GM19455 (cell line): ENCODE results near the gene HELT.
"Not testable (repeated sequence)": the region's sequence is repeated elsewhere in the genome, so short reads cannot be mapped to it uniquely, and the experiment has no call there.

ENCODE experiments used
- ATAC-seq: cut with Tn5 transposase; IDR thresholded peaks from one replicate; pipeline ENCODE4 v1.9.1; 2021; ENCODE audit not compliant: unreplicated experiment

HELT gene

GRCh38 chr4:185036019-185036418 is 17.7 kb downstream of the HELT start:
- no peak for ATAC-seq

GRCh38 chr4:185036842-185037241 is 18.6 kb downstream of the HELT start:
- ATAC-seq, result no peak

DNA sequence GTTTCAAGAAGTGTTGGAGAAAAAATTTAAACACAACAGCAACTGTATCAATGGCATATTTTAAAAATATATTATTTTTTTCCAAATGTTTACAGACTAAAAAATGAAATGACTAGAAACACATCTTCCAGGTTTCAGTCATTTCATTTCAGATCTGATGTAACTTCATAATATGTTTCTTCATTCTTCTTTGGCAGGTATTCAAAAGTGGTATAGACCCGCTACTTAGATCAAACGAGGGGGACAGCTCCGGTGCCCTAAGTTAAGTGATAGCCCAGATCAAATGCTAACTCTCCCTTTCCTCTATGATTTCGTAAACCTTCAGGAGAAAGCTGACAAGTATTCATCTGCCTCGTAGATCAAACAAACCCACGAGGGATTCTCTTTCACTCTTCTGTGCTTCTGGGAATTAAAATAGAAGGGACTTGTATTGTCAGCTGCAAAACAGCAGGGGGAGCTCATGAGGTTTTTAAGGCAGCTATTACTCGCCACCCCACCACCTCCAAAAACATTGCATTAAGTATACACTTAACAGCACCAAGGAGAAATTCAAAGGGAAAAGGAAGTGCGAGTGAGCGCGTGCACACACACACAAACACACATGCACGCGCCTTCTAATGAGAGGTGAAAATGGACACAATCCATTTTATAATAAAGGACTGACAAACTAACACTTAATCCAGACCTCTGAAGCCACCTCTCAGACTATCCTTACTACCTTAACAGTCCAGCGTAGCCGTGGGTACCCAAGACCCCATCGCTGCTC is 21.4 kb downstream of the HELT start:
- no peak for ATAC-seq

DNA sequence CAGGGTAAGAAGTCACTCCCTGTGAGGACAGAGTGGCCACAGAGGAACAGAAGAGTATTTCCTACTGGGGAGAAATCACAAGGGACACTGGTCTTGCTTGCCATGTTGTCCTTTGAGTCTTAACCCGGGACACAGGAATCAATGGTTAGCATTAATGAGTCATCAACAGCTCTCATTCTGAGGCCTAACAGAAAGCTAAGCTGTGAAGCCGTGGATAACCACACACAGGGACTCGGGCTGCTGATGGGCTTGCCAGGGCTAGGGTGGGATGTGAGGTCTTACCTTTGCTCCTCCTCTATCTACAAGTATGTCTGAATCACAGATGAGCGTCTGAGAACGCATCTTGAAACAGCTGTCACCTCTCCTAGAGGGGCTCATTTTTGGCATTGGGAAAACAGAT is 22.2 kb downstream of the HELT start:
- no peak for ATAC-seq

DNA sequence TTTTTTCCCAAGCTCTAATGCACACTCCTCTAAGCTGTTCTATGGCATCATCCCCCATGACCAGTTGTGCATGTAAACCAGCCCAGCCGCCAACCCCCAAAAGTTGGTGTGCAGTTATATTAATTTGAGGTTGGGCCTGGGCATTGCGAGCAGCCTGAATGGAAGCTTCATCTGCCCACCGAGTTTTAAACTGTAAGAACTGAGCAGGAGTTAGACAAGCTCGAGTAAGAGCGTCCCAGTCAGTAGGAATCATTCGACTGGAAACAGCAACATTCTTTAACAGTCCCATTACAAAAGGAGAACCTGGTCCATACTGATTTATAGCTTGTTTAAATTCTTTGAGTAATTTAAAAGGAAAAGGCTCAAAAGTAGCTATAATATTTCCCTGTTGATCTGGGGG is 32.0 kb downstream of the HELT start:
- not testable (repeated sequence) for ATAC-seq

- ATAC-seq, result not testable (repeated sequence)
Observed at GRCh38 chr4:185051283-185051682, 33.0 kb downstream of the HELT start.

DNA sequence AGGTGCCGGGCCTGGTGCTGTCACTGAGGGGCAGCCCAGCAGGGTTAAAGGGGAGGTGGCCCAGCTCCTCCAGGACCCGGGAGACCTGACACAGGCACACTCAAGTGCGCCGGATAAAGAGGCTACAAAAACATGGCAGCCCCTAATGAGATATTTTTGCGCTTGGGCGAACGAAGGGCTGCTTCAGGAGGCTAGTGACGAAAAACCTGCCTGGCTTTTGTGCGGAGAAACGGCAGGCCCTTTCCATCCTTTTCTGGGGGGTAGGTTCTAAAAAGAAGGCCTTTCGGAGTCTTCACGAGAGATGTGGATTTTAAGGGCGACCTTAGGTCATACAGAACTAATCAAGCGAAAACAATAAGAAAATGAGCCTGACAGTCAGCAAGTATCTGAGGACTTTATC is 35.5 kb downstream of the HELT start:
- no peak for ATAC-seq

- ATAC-seq, result no peak
Observed at GRCh38 chr4:185054272-185054671, 36.0 kb downstream of the HELT start.

- ATAC-seq, result no peak
Observed at GRCh38 chr4:185054886-185055285, 36.6 kb downstream of the HELT start.

- no peak for ATAC-seq
Observed at GRCh38 chr4:185061610-185062009, 43.3 kb downstream of the HELT start.

GRCh38 chr4:185062606-185063005 is 44.3 kb downstream of the HELT start:
- no peak for ATAC-seq

GRCh38 chr4:185066179-185066578 is 47.9 kb downstream of the HELT start:
- ATAC-seq, result no peak

DNA sequence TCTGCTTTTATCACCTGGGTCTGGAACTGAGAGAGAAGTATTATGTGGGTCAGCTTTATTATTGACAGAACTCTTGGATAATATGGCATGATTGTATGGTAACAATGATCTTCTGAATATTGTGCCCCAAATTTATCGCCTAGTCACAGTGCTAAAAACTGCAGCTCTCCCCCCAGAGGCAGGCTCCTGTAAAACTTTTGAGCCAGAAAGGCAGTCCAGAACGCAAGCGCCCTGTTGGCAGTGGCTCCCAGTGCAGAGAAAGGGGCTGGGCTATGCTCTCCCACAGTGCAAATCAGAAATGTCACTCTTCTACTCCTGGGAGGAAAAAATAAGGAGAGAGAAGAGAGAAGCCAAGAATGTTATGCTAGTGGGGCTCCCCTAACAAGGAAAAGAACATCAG is 50.5 kb downstream of the HELT start:
- no peak for ATAC-seq
